ENCODE results near the gene HAAO. TPM values are rescaled to one million over a fixed set of nuclear protein-coding genes. Genes with fewer than 3 reads are reported as not detected.

HAAO gene
- total RNA-seq, 1 experiment from 2014 or later = 6.6 TPM

GRCh38 chr2:42799881-42800280 is 7.5 kb upstream of the HAAO start:
- no peak overlapping the region for H4K8ac ChIP-seq (replicated peaks; ENCODE audit: insufficient read length, low read depth, low read length)
- no peak overlapping the region for H3K27ac ChIP-seq (ENCODE audit: insufficient read length, low read depth, low read length)
- no peaks in the 10 kb centered on the region for H3K79me2 ChIP-seq (ENCODE audit: insufficient read depth, low read length)
- Mint-ChIP-seq H3K4me3 (no peak overlapping the region), H3K27me3 (ENCODE audit: low read depth) (peaks cover 2% of the 10 kb centered on the region), H3K9me3 (peaks cover 0 to 4% of the 10 kb centered on the region in 2 experiments; a peak in 1 of 5 replicates), H3K4me1 (peaks cover 10 to 12% of the 10 kb centered on the region in 2 experiments), H3K36me3 (ENCODE audit: insufficient read depth in 1 of 3, low read depth in 3 of 3) (peaks cover 0 to 4% (median 0%) of the 10 kb centered on the region in 3 experiments; a peak in 3 of 7 replicates), H3K27ac (no peak overlapping the region)
- no peak overlapping the region for H2BK5ac ChIP-seq (ENCODE audit: insufficient read length, low read length)
- no peak overlapping the region for H3K18ac ChIP-seq (ENCODE audit: insufficient read length, low read depth, low read length)
- no peaks in the 10 kb centered on the region for H3K23me2 ChIP-seq (ENCODE audit: insufficient read length, low read depth, low read length, poor library complexity, severe bottlenecking)
- no peaks in the 10 kb centered on the region for H4K20me1 ChIP-seq (ENCODE audit: control insufficient read depth, insufficient read depth, insufficient read length)
- H3K23ac ChIP-seq (ENCODE audit: insufficient read length, low read depth, low read length) = no peak overlapping the region
- no peak overlapping the region for H3K4ac ChIP-seq (ENCODE audit: low read depth, low read length)
- no peak overlapping the region for H2BK20ac ChIP-seq (ENCODE audit: low read depth, low read length, poor library complexity, severe bottlenecking)
- H3K4me1 ChIP-seq (ENCODE audit: insufficient read depth, low read length) = no peaks in the 10 kb centered on the region
- no peak overlapping the region for H2AFZ ChIP-seq (ENCODE audit: low read length)
- no peak overlapping the region for H4K91ac ChIP-seq (ENCODE audit: insufficient read length, low read depth, low read length)
- WGBS (ENCODE audit: extremely low coverage, insufficient read length, low lambda C conversion rate) = no CpG with 5 or more reads among the region's 4 CpGs
- H3T11ph ChIP-seq (ENCODE audit: low read length) = no peak overlapping the region
- TF ChIP-seq CTCF (conservative IDR thresholded peaks at IDR 0.05) = no peak
- H3K27me3 ChIP-seq (ENCODE audit: insufficient read depth, low read length) = no peaks in the 10 kb centered on the region
- no peak overlapping the region for H3K56ac ChIP-seq (ENCODE audit: insufficient read length, low read depth, low read length)
- H2BK12ac ChIP-seq (ENCODE audit: insufficient read length, low read depth, low read length) = no peak overlapping the region
- H3K79me1 ChIP-seq (ENCODE audit: insufficient read depth, low read depth, low read length, poor library complexity, severe bottlenecking) = no peaks in the 10 kb centered on the region
- no peak overlapping the region for H4K5ac ChIP-seq (ENCODE audit: insufficient read length, low read depth, low read length)
- DNase-seq = no peak
- H2AK5ac ChIP-seq (ENCODE audit: insufficient read length, low read length) = no peak overlapping the region
- H3K9me3 ChIP-seq (ENCODE audit: control insufficient read depth, low read depth, low read length) = no peaks in the 10 kb centered on the region
- no peak overlapping the region for H2BK120ac ChIP-seq (ENCODE audit: low read depth, low read length, poor library complexity, severe bottlenecking)
- no peak overlapping the region for H3K4me2 ChIP-seq (ENCODE audit: insufficient read depth, insufficient read length, low read length)
- no peak overlapping the region for H3K14ac ChIP-seq (ENCODE audit: insufficient read depth, low read length)
- H2BK15ac ChIP-seq (ENCODE audit: low read depth, low read length) = no peak overlapping the region
- H3K9ac ChIP-seq (ENCODE audit: extremely low read depth, insufficient read length, low read length) = no peak overlapping the region

Measured in H9 (cell line).